Adipocyte (in vitro differentiated cells): ENCODE data around the gene NSUN2.

Experiments
- DNase-seq: peaks from one replicate; pipeline ENCODE4 v3.0.0-alpha.2; 2015; ENCODE audit warnings: low read depth
- H3K27me3 ChIP-seq: replicated peaks from 2 replicates; pipeline ENCODE4 v1.7.0; 2013; ENCODE audit warnings: mild to moderate bottlenecking, low read length, moderate library complexity; ENCODE audit not compliant: control insufficient read depth, insufficient read depth
- H3K36me3 ChIP-seq: 2 replicates; pipeline ENCODE4 v1.7.0; 2013; ENCODE audit warnings: low read length, mild to moderate bottlenecking, moderate library complexity; ENCODE audit not compliant: control insufficient read depth, insufficient read depth, severe bottlenecking
- H3K4me1 ChIP-seq: 2 replicates; pipeline ENCODE4 v1.7.0; 2013; ENCODE audit warnings: mild to moderate bottlenecking, low read length, moderate library complexity; ENCODE audit not compliant: control insufficient read depth, insufficient read depth
- H3K4me3 ChIP-seq: 2 replicates; pipeline ENCODE4 v1.7.0; 2013; ENCODE audit warnings: mild to moderate bottlenecking, low read length, moderate library complexity
- H3K9ac ChIP-seq: 2 replicates; pipeline ENCODE4 v1.7.0; 2013; ENCODE audit warnings: mild to moderate bottlenecking, low read length, moderate library complexity
- H3K9me3 ChIP-seq: 2 replicates; pipeline ENCODE4 v1.7.0; 2013; ENCODE audit warnings: mild to moderate bottlenecking, low read length, moderate library complexity; ENCODE audit not compliant: control insufficient read depth

NSUN2 gene

GRCh38 chr5:6626508-6626907, 6.3 kb downstream of the NSUN2 start:
- peaks cover 5% of the 10 kb centered on the region for H3K4me1 ChIP-seq
- DNase-seq, result no peak
- H3K4me3 ChIP-seq, result no peak overlapping the region
- H3K27me3 ChIP-seq, result no peaks in the 10 kb centered on the region
- peaks cover 92% of the 10 kb centered on the region for H3K36me3 ChIP-seq
- H3K9ac ChIP-seq, result no peak overlapping the region
- peaks cover 3% of the 10 kb centered on the region for H3K9me3 ChIP-seq

- peaks cover 3% of the 10 kb centered on the region for H3K9me3 ChIP-seq
- no peaks in the 10 kb centered on the region for H3K27me3 ChIP-seq
- no peak for DNase-seq
- peaks cover 97% of the 10 kb centered on the region for H3K36me3 ChIP-seq
- H3K4me3 ChIP-seq, result no peak overlapping the region
- H3K9ac ChIP-seq, result no peak overlapping the region
- no peaks in the 10 kb centered on the region for H3K4me1 ChIP-seq
Observed at GRCh38 chr5:6623941-6624340, 8.9 kb downstream of the NSUN2 start.

- no peak overlapping the region for H3K4me3 ChIP-seq
- no peak overlapping the region for H3K9ac ChIP-seq
- H3K9me3 ChIP-seq, result peaks cover 3% of the 10 kb centered on the region
- no peak for DNase-seq
- no peaks in the 10 kb centered on the region for H3K4me1 ChIP-seq
- H3K27me3 ChIP-seq, result no peaks in the 10 kb centered on the region
- H3K36me3 ChIP-seq, result peaks cover 97% of the 10 kb centered on the region
Observed at GRCh38 chr5:6623228-6623627, 9.6 kb downstream of the NSUN2 start.

- H3K9me3 ChIP-seq, result no peaks in the 10 kb centered on the region
- no peak overlapping the region for H3K4me3 ChIP-seq
- no peak for DNase-seq
- no peaks in the 10 kb centered on the region for H3K4me1 ChIP-seq
- H3K36me3 ChIP-seq, result peaks cover 96% of the 10 kb centered on the region
- H3K27me3 ChIP-seq, result no peaks in the 10 kb centered on the region
- H3K9ac ChIP-seq, result no peak overlapping the region
Observed at GRCh38 chr5:6616632-6617031, 16.2 kb downstream of the NSUN2 start.

GRCh38 chr5:6615034-6615815, 17.6 kb downstream of the NSUN2 start:
- DNase-seq, result no peak
- H3K9me3 ChIP-seq, result no peaks in the 10 kb centered on the region
- no peak overlapping the region for H3K9ac ChIP-seq
- H3K27me3 ChIP-seq, result no peaks in the 10 kb centered on the region
- no peak overlapping the region for H3K4me3 ChIP-seq
- peaks cover 96% of the 10 kb centered on the region for H3K36me3 ChIP-seq
- H3K4me1 ChIP-seq, result no peaks in the 10 kb centered on the region

- no peak for DNase-seq
- Histone ChIP-seq H3K4me1 (no peaks in the 10 kb centered on the region), H3K4me3 (no peak overlapping the region), H3K9me3 (no peaks in the 10 kb centered on the region), H3K27me3 (no peaks in the 10 kb centered on the region), H3K9ac (no peak overlapping the region), H3K36me3 (peaks cover 96% of the 10 kb centered on the region)
Observed at GRCh38 chr5:6611334-6612256, 21.2 kb downstream of the NSUN2 start.

GRCh38 chr5:6608016-6608415, 24.8 kb downstream of the NSUN2 start:
- Histone ChIP-seq H3K27me3 (no peaks in the 10 kb centered on the region), H3K9ac (no peak overlapping the region), H3K4me1 (no peaks in the 10 kb centered on the region), H3K36me3 (peaks cover 95% of the 10 kb centered on the region), H3K4me3 (no peak overlapping the region), H3K9me3 (no peaks in the 10 kb centered on the region)
- no peak for DNase-seq

GRCh38 chr5:6607559-6607936, 25.3 kb downstream of the NSUN2 start:
- no peak overlapping the region for H3K4me3 ChIP-seq
- no peak overlapping the region for H3K9ac ChIP-seq
- no peaks in the 10 kb centered on the region for H3K9me3 ChIP-seq
- no peaks in the 10 kb centered on the region for H3K4me1 ChIP-seq
- peaks cover 95% of the 10 kb centered on the region for H3K36me3 ChIP-seq
- DNase-seq, result no peak
- no peaks in the 10 kb centered on the region for H3K27me3 ChIP-seq

GRCh38 chr5:6606884-6607558, 25.8 kb downstream of the NSUN2 start:
- no peaks in the 10 kb centered on the region for H3K4me1 ChIP-seq
- no peak overlapping the region for H3K9ac ChIP-seq
- peaks cover 95% of the 10 kb centered on the region for H3K36me3 ChIP-seq

GRCh38 chr5:6604946-6605345, 27.9 kb downstream of the NSUN2 start:
- Histone ChIP-seq H3K9me3 (no peaks in the 10 kb centered on the region), H3K4me3 (no peak overlapping the region), H3K27me3 (no peaks in the 10 kb centered on the region), H3K36me3 (peaks cover 95% of the 10 kb centered on the region), H3K9ac (no peak overlapping the region), H3K4me1 (no peaks in the 10 kb centered on the region)
- no peak for DNase-seq

More at GRCh38 chr5:6606884-6607558, 25.8 kb downstream of the NSUN2 start:
- Histone ChIP-seq H3K9me3 (no peaks in the 10 kb centered on the region), H3K27me3 (no peaks in the 10 kb centered on the region), H3K4me3 (no peak overlapping the region)
- no peak for DNase-seq

- H3K27me3 ChIP-seq, result no peaks in the 10 kb centered on the region
- H3K9ac ChIP-seq, result no peak overlapping the region
- H3K9me3 ChIP-seq, result no peaks in the 10 kb centered on the region
- no peak overlapping the region for H3K4me3 ChIP-seq
- H3K36me3 ChIP-seq, result peaks cover 95% of the 10 kb centered on the region
- DNase-seq, result no peak
- no peaks in the 10 kb centered on the region for H3K4me1 ChIP-seq
Observed at GRCh38 chr5:6604341-6604740, 28.5 kb downstream of the NSUN2 start.
